ENCODE data around the gene RBBP7.

RBBP7 gene

DNA sequence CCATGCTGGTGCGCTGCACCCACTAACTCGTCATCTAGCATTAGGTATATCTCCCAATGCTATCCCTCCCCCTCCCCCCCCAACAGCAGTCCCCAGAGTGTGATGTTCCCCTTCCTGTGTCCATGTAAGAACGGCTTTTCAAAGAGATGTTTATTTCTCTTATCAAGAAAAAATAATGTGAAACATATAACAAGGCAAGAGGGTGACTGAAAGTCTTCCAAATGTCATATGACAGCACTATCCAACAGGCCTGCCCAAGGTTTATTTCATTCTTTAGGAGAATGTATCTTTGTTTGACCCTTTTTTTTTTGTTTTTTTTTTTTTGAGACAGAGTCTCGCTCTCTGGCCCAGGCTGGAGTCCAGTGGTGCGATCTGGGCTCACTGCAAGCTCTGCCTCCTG, 46.4 kb upstream of the RBBP7 start:
- Histone ChIP-seq H3K79me2 (ENCODE audit: insufficient read depth, low read length) (no peaks in the 10 kb centered on the region), H3F3A (ENCODE audit: insufficient read depth) (no peaks in the 10 kb centered on the region), H3K4me3 (ENCODE audit: insufficient read depth, low read length, poor library complexity, severe bottlenecking) (no peak overlapping the region), H4K20me1 (ENCODE audit: low read depth, low read length) (no peaks in the 10 kb centered on the region), H3K27ac (ENCODE audit: low read depth, low read length) (no peak overlapping the region), H3K27me3 (ENCODE audit: low read length) (no peaks in the 10 kb centered on the region), H3K36me3 (ENCODE audit: low read length) (no peaks in the 10 kb centered on the region), H3K9me2 (replicated peaks; ENCODE audit: insufficient read depth, low read length) (no peaks in the 10 kb centered on the region), H3K9me3 (ENCODE audit: insufficient read depth, low read length) (no peaks in the 10 kb centered on the region), H3K4me2 (ENCODE audit: low read depth, low read length, poor library complexity, severe bottlenecking) (no peak overlapping the region), H3K9ac (ENCODE audit: low read length) (no peak overlapping the region), H2AFZ (ENCODE audit: low read depth, low read length, severe bottlenecking) (no peak overlapping the region)
- no peak for TF ChIP-seq EZH2phosphoT487 (conservative IDR thresholded peaks at IDR 0.05; ENCODE audit: low read length)
- TF ChIP-seq, protein P1, sequence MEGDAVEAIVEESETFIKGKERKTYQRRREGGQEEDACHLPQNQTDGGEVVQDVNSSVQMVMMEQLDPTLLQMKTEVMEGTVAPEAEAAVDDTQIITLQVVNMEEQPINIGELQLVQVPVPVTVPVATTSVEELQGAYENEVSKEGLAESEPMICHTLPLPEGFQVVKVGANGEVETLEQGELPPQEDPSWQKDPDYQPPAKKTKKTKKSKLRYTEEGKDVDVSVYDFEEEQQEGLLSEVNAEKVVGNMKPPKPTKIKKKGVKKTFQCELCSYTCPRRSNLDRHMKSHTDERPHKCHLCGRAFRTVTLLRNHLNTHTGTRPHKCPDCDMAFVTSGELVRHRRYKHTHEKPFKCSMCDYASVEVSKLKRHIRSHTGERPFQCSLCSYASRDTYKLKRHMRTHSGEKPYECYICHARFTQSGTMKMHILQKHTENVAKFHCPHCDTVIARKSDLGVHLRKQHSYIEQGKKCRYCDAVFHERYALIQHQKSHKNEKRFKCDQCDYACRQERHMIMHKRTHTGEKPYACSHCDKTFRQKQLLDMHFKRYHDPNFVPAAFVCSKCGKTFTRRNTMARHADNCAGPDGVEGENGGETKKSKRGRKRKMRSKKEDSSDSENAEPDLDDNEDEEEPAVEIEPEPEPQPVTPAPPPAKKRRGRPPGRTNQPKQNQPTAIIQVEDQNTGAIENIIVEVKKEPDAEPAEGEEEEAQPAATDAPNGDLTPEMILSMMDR (IDR thresholded peaks at IDR 0.05; ENCODE audit: insufficient read depth, low read length, poor library complexity, severe bottlenecking) = no peak

DNA sequence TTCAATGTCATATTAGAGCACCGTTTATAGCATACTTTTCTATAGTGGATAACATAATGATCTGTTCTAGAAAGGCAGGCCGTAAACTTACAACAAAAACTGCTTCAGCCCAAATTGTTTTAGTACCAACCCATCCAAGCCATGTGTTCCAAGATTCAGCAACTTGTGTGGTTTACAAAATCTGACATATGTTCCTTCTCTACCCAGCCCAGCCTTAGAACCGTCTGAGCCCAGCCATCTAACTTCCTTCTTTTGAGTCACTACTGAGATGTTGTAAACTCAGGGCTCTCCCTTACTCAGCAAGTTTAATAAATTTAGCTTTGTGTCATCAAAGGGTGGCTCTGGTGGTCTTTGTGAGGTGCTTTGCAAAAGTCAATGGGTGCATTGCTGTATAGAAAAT, 43.9 kb upstream of the RBBP7 start:
- Histone ChIP-seq H3K9ac (ENCODE audit: low read length) (no peak overlapping the region), H3K9me2 (replicated peaks; ENCODE audit: insufficient read depth, low read length) (no peaks in the 10 kb centered on the region), H4K20me1 (ENCODE audit: low read depth, low read length) (no peaks in the 10 kb centered on the region), H3K9me3 (ENCODE audit: insufficient read depth, low read length) (no peaks in the 10 kb centered on the region), H2AFZ (ENCODE audit: low read depth, low read length, severe bottlenecking) (no peak overlapping the region), H3K27me3 (ENCODE audit: low read length) (no peaks in the 10 kb centered on the region), H3K36me3 (ENCODE audit: low read length) (no peaks in the 10 kb centered on the region), H3K79me2 (ENCODE audit: insufficient read depth, low read length) (no peaks in the 10 kb centered on the region), H3K4me3 (ENCODE audit: insufficient read depth, low read length, poor library complexity, severe bottlenecking) (no peak overlapping the region), H3K27ac (ENCODE audit: low read depth, low read length) (no peak overlapping the region), H3F3A (ENCODE audit: insufficient read depth) (no peaks in the 10 kb centered on the region), H3K4me2 (ENCODE audit: low read depth, low read length, poor library complexity, severe bottlenecking) (no peak overlapping the region)
- no peak for TF ChIP-seq EZH2phosphoT487 (conservative IDR thresholded peaks at IDR 0.05; ENCODE audit: low read length)
- TF ChIP-seq, protein P1 (IDR thresholded peaks at IDR 0.05; ENCODE audit: insufficient read depth, low read length, poor library complexity, severe bottlenecking) = no peak

GRCh38 chrX:16910376-16910775, 40.2 kb upstream of the RBBP7 start:
- Histone ChIP-seq H3K9me3 (ENCODE audit: insufficient read depth, low read length) (no peaks in the 10 kb centered on the region), H3K27me3 (ENCODE audit: low read length) (no peaks in the 10 kb centered on the region), H3K36me3 (ENCODE audit: low read length) (no peaks in the 10 kb centered on the region), H4K20me1 (ENCODE audit: low read depth, low read length) (no peaks in the 10 kb centered on the region), H3K27ac (ENCODE audit: low read depth, low read length) (no peak overlapping the region), H3K9me2 (replicated peaks; ENCODE audit: insufficient read depth, low read length) (no peaks in the 10 kb centered on the region), H2AFZ (ENCODE audit: low read depth, low read length, severe bottlenecking) (no peak overlapping the region), H3F3A (ENCODE audit: insufficient read depth) (no peaks in the 10 kb centered on the region), H3K9ac (ENCODE audit: low read length) (no peak overlapping the region), H3K4me3 (ENCODE audit: insufficient read depth, low read length, poor library complexity, severe bottlenecking) (no peak overlapping the region), H3K79me2 (ENCODE audit: insufficient read depth, low read length) (no peaks in the 10 kb centered on the region), H3K4me2 (ENCODE audit: low read depth, low read length, poor library complexity, severe bottlenecking) (no peak overlapping the region)
- TF ChIP-seq EZH2phosphoT487 (conservative IDR thresholded peaks at IDR 0.05; ENCODE audit: low read length) = no peak
- TF ChIP-seq, protein P1 (IDR thresholded peaks at IDR 0.05; ENCODE audit: insufficient read depth, low read length, poor library complexity, severe bottlenecking) = no peak

Data from SU-DHL-6 (cell line).